GM21515 (cell line): ENCODE results near the gene DNAJB9.

Source experiments
- ATAC-seq: cut with Tn5 transposase; IDR thresholded peaks from one replicate; pipeline ENCODE4 v1.9.1; 2021; ENCODE audit not compliant: unreplicated experiment

The DNAJB9 gene

GRCh38 chr7:108565987-108566386, 3.7 kb upstream of the DNAJB9 start:
- no peak for ATAC-seq

GRCh38 chr7:108568801-108569380, 783 bp upstream of the DNAJB9 start:
- ATAC-seq: no peak

GRCh38 chr7:108570146-108570755, 577 bp downstream of the DNAJB9 start:
- ATAC-seq: peak; percentile 32

- no peak for ATAC-seq
Observed at GRCh38 chr7:108572480-108572879, 2.8 kb downstream of the DNAJB9 start.

- ATAC-seq: no peak
Observed at GRCh38 chr7:108575156-108575555, 5.5 kb downstream of the DNAJB9 start.

GRCh38 chr7:108576116-108576515, 6.4 kb downstream of the DNAJB9 start:
- ATAC-seq: no peak

- no peak for ATAC-seq
Observed at GRCh38 chr7:108578937-108579336, 9.3 kb downstream of the DNAJB9 start.

- ATAC-seq: no peak
Observed at GRCh38 chr7:108580298-108580697, 10.6 kb downstream of the DNAJB9 start.

- no peak for ATAC-seq
Observed at GRCh38 chr7:108581655-108582491, 12.2 kb downstream of the DNAJB9 start.

GRCh38 chr7:108584211-108584610, 14.5 kb downstream of the DNAJB9 start:
- ATAC-seq: no peak

GRCh38 chr7:108585843-108586242, 16.2 kb downstream of the DNAJB9 start:
- ATAC-seq: no peak

GRCh38 chr7:108586274-108586710, 16.6 kb downstream of the DNAJB9 start:
- ATAC-seq: no peak

GRCh38 chr7:108589199-108589598, 19.5 kb downstream of the DNAJB9 start:
- no peak for ATAC-seq

GRCh38 chr7:108589874-108590273, 20.2 kb downstream of the DNAJB9 start:
- no peak for ATAC-seq

- ATAC-seq: no peak
Observed at GRCh38 chr7:108590606-108591005, 20.9 kb downstream of the DNAJB9 start.

- no peak for ATAC-seq
Observed at GRCh38 chr7:108592646-108593201, 23.1 kb downstream of the DNAJB9 start.

- ATAC-seq: peak; percentile 73
Observed at GRCh38 chr7:108596560-108596959, 26.9 kb downstream of the DNAJB9 start.

- ATAC-seq: no peak
Observed at GRCh38 chr7:108598153-108598552, 28.5 kb downstream of the DNAJB9 start.

GRCh38 chr7:108598914-108599580, 29.4 kb downstream of the DNAJB9 start:
- no peak for ATAC-seq

GRCh38 chr7:108600399-108600798, 30.7 kb downstream of the DNAJB9 start:
- ATAC-seq: no peak

GRCh38 chr7:108603656-108604306, 34.1 kb downstream of the DNAJB9 start:
- no peak for ATAC-seq
